ENCODE measurements around the gene CARD14. TPM values are rescaled to one million over a fixed set of nuclear protein-coding genes. Genes with fewer than 3 reads are reported as not detected.

Gene CARD14
- total and polyA plus RNA-seq, 2 of the 13 experiments (the other 11 are each of a cell fraction or from before 2014, with no cell fraction given): 0.11 TPM; not detected in 1

- no peak overlapping the region for H3K9ac ChIP-seq (ENCODE audit: insufficient read depth, low read depth, low read length)
- intact Hi-C loops (cut with micrococcal nuclease; ENCODE audit: unreplicated experiment): no loop called here
- ATAC-seq (peak; percentile 37), DNase-seq (ENCODE audit: low spot score) (no peak), FAIRE-seq (no peak)
- H3K4me2 ChIP-seq (ENCODE audit: low read depth, low read length): no peak overlapping the region
- CTCF ChIA-PET (ENCODE audit: low intra/inter-chr PET ratio, low total read pairs): no interaction called here
- TF ChIP-seq SMC3 (IDR thresholded peaks at IDR 0.05; ENCODE audit: low read length): no peak
- no peak for TF ChIP-seq MIER2 (CRISPR knock-in tag; IDR thresholded peaks at IDR 0.05)
- no peak for TF ChIP-seq DMTF1 (CRISPR knock-in tag; IDR thresholded peaks at IDR 0.05)
- no peak for TF ChIP-seq MNT (IDR thresholded peaks at IDR 0.05)
- no peak for TF ChIP-seq DNMT3B (CRISPR knock-in tag; conservative IDR thresholded peaks at IDR 0.05)
- TF ChIP-seq POLR2G (IDR thresholded peaks at IDR 0.05; ENCODE audit: low read depth, low read length): peak; percentile 53; the same call in 1 of the 2 replicates
- peak; percentile 77 for TF ChIP-seq RBM22 (optimal IDR thresholded peaks at IDR 0.05; ENCODE audit: low read length)
- TF ChIP-seq GLI4 (CRISPR knock-in tag; IDR thresholded peaks at IDR 0.05; ENCODE audit: borderline replicate concordance): no peak
- no peak for TF ChIP-seq HDAC6 (IDR thresholded peaks at IDR 0.05; ENCODE audit: low read depth, low read length)
- peak; percentile 52; the same call in 1 of the 2 replicates for TF ChIP-seq RBFOX2 (IDR thresholded peaks at IDR 0.05; ENCODE audit: low read depth, low read length)
- peak; percentile 28; the same call in 1 of the 2 replicates for TF ChIP-seq POLR2AphosphoS5 (IDR thresholded peaks at IDR 0.05; ENCODE audit: low read depth, low read length)
- TF ChIP-seq ZNF20 (CRISPR knock-in tag; IDR thresholded peaks at IDR 0.05): no peak
- TF ChIP-seq GPN1 (CRISPR knock-in tag; IDR thresholded peaks at IDR 0.05; ENCODE audit: borderline replicate concordance): no peak
- no peak for TF ChIP-seq ZNF567 (CRISPR knock-in tag; IDR thresholded peaks at IDR 0.05; ENCODE audit: borderline replicate concordance)
- no peak overlapping the region for H2AFZ ChIP-seq (ENCODE audit: low read length)
- H3K79me2 ChIP-seq (ENCODE audit: insufficient read depth, low read length): no peaks in the 10 kb centered on the region
- no peaks in the 10 kb centered on the region for H3K9me3 ChIP-seq (ENCODE audit: low read length)
- no peaks in the 10 kb centered on the region for H3K27me3 ChIP-seq (ENCODE audit: control insufficient read depth in 1 of 2, insufficient read depth in 2 of 2, low read length in 2 of 2)
- POLR2A ChIA-PET: interaction anchor here (1.1 to 2.1 kb wide), 3 partner anchors 13 to 32 kb away, joined by 3 to 10 read pairs (median 6); partner anchors contain the start of genes EIF4A3 and GAA
- WGBS (ENCODE audit: low lambda C conversion rate): 88% methylated on average over 5 of the region's 5 CpGs
- no peaks in the 10 kb centered on the region for H4K20me1 ChIP-seq (ENCODE audit: insufficient read depth, low read length)
- no TSS peak for BruUV-seq (replicated peaks)
- peaks cover 20% of the 10 kb centered on the region for H3K4me1 ChIP-seq (ENCODE audit: insufficient read depth, low read length)
- no peak overlapping the region for H3K4me3 ChIP-seq (replicated peaks in 1 of 3; ENCODE audit: insufficient read depth in 1 of 3, low read depth in 2 of 3, low read length in 3 of 3)
- in situ Hi-C loops (cut with HindIII; ENCODE audit: extremely low pct_ligation_motif_present, low pct_unique_long_range_greater_than_20kb): no loop called here
- peaks cover 28 to 50% of the 10 kb centered on the region in 2 experiments for H3K36me3 ChIP-seq (replicated peaks in 1 of 2; ENCODE audit: control insufficient read depth in 1 of 2, insufficient read depth in 2 of 2, low read length in 2 of 2)
- H3K27ac ChIP-seq (ENCODE audit: extremely low read length, insufficient read depth, low read length): no peak overlapping the region
These were observed 36.8 kb upstream of the CARD14 start for GRCh38 chr17:80132906-80133625.
